SU-DHL-6 (cell line): ENCODE data around the gene DDX5.

Experiments used
- H2AFZ ChIP-seq: fragments of 200-600 bp; sonication (generic); 2 replicates; pipeline ENCODE4 v1.6.1; 2014; ENCODE audit warnings: low read depth, mild to moderate bottlenecking, moderate library complexity, mixed read lengths, antibody characterized with exemption, low read length; ENCODE audit not compliant: severe bottlenecking
- H3F3A ChIP-seq: fragments of 200-600 bp; shearing (Covaris generic); 2 replicates; pipeline ENCODE4 v1.6.0; 2016; ENCODE audit warnings: antibody characterized with exemption, mild to moderate bottlenecking; ENCODE audit not compliant: insufficient read depth
- H3K27ac ChIP-seq: fragments of 200-600 bp; sonication (generic); 2 replicates; pipeline ENCODE4 v1.5.1; 2016; ENCODE audit warnings: low read depth, mild to moderate bottlenecking, low read length, moderate library complexity, mixed read lengths
- H3K27me3 ChIP-seq: fragments of 200-600 bp; sonication (generic), shearing (Covaris generic); 2 replicates; pipeline ENCODE4 v1.6.0; 2014; ENCODE audit warnings: mild to moderate bottlenecking, low read length
- H3K36me3 ChIP-seq: fragments of 200-600 bp; sonication (generic); 2 replicates; pipeline ENCODE4 v1.6.1; 2014; ENCODE audit warnings: mild to moderate bottlenecking, low read length, mixed read lengths
- H3K4me2 ChIP-seq: fragments of 300-600, 200-600 bp; shearing (Covaris generic), sonication (generic); 2 replicates; pipeline ENCODE4 v1.6.0; 2014; ENCODE audit warnings: low read length, low read depth, mild to moderate bottlenecking; ENCODE audit not compliant: poor library complexity, severe bottlenecking
- H3K4me3 ChIP-seq: fragments of 200-600 bp; sonication (generic); 2 replicates; pipeline ENCODE4 v1.5.1; 2014; ENCODE audit warnings: antibody characterized with exemption, low read length, mild to moderate bottlenecking, mixed read lengths; ENCODE audit not compliant: insufficient read depth, poor library complexity, severe bottlenecking
- H3K79me2 ChIP-seq: fragments of 200-600 bp; sonication (generic); 2 replicates; pipeline ENCODE4 v1.6.1; 2014; ENCODE audit warnings: mild to moderate bottlenecking, low read length, moderate library complexity; ENCODE audit not compliant: insufficient read depth
- H3K9ac ChIP-seq: fragments of 200-600 bp; sonication (generic); 2 replicates; pipeline ENCODE4 v1.7.0; 2014; ENCODE audit warnings: mild to moderate bottlenecking, low read length
- H3K9me2 ChIP-seq: fragments of 200-600 bp; sonication (generic); replicated peaks from 2 replicates; pipeline ENCODE4 v1.6.1; 2014; ENCODE audit warnings: low read length; ENCODE audit not compliant: insufficient read depth
- H3K9me3 ChIP-seq: fragments of 200-600 bp; sonication (generic); 2 replicates; pipeline ENCODE4 v1.6.1; 2014; ENCODE audit warnings: low read length, mixed read lengths; ENCODE audit not compliant: insufficient read depth
- H4K20me1 ChIP-seq: fragments of 200-600 bp; sonication (generic); 2 replicates; pipeline ENCODE4 v1.6.1; 2014; ENCODE audit warnings: low read depth, mild to moderate bottlenecking, antibody characterized with exemption, low read length, moderate library complexity, mixed read lengths
- EZH2phosphoT487 ChIP-seq: fragments of 200-600 bp; sonication (generic), shearing (Covaris generic); conservative IDR thresholded peaks from 2 replicates; pipeline ENCODE4 v1.6.1; 2018; ENCODE audit warnings: mild to moderate bottlenecking, antibody characterized with exemption, low read length, moderate library complexity, mixed read lengths
- TF ChIP-seq, protein P1 (sequence below): fragments of 200-600 bp; sonication (generic); IDR thresholded peaks from one replicate; pipeline ENCODE4 v1.5.1; 2017; ENCODE audit warnings: antibody characterized with exemption, mild to moderate bottlenecking, low read length, moderate library complexity; ENCODE audit not compliant: insufficient read depth, poor library complexity, severe bottlenecking

The DDX5 gene

DNA sequence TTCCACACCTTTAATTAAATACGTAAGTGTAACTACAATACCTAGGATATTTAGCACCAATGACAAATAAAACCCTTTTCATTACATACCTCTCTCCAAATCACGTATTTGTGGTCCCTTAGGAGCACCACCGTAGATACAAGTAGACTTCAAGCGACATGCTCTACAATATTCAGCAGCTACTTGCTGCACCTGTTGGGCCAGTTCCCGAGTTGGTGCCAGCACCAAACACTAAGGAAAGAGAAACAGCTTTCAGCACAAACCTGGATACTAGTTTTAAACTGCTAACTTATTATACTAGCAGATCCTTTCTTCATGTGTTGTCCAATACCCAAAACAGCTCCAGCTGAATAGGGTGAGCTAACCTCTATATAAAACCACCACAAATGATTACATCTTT, 2.7 kb downstream of the DDX5 start:
- no peak overlapping the region for H3K27ac ChIP-seq
- no peak overlapping the region for H3K9ac ChIP-seq
- TF ChIP-seq, protein P1, sequence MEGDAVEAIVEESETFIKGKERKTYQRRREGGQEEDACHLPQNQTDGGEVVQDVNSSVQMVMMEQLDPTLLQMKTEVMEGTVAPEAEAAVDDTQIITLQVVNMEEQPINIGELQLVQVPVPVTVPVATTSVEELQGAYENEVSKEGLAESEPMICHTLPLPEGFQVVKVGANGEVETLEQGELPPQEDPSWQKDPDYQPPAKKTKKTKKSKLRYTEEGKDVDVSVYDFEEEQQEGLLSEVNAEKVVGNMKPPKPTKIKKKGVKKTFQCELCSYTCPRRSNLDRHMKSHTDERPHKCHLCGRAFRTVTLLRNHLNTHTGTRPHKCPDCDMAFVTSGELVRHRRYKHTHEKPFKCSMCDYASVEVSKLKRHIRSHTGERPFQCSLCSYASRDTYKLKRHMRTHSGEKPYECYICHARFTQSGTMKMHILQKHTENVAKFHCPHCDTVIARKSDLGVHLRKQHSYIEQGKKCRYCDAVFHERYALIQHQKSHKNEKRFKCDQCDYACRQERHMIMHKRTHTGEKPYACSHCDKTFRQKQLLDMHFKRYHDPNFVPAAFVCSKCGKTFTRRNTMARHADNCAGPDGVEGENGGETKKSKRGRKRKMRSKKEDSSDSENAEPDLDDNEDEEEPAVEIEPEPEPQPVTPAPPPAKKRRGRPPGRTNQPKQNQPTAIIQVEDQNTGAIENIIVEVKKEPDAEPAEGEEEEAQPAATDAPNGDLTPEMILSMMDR = no peak
- TF ChIP-seq EZH2phosphoT487 = no peak
- H3K4me3 ChIP-seq = no peak overlapping the region
- H3K4me2 ChIP-seq = no peak overlapping the region
- no peaks in the 10 kb centered on the region for H3K27me3 ChIP-seq
- H3K9me2 ChIP-seq = no peaks in the 10 kb centered on the region
- no peaks in the 10 kb centered on the region for H3K9me3 ChIP-seq
- peaks cover 63% of the 10 kb centered on the region for H4K20me1 ChIP-seq
- no peak overlapping the region for H2AFZ ChIP-seq
- peaks cover 67% of the 10 kb centered on the region for H3K36me3 ChIP-seq
- peaks cover 72% of the 10 kb centered on the region for H3K79me2 ChIP-seq
- peaks cover 73% of the 10 kb centered on the region for H3F3A ChIP-seq

DNA sequence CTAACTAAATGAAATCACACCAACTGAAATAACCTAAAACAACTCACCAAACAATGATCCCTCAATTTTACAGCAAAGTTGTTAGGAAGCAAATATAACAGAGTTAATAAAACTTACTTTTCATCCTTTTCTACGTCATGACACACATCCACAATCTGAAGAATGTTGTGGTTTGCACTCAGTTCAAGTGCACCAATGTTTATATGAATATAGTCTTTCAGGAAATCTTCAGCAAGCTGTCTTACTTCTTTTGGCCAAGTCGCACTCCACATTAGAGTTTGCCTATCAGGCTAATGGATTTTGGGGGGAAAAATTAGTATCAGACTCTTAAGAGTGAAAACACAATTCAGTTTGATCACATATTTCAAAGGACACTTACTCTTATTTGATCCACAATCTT, 3.3 kb downstream of the DDX5 start:
- H3K9ac ChIP-seq = no peak overlapping the region
- no peaks in the 10 kb centered on the region for H3K9me3 ChIP-seq
- peaks cover 67% of the 10 kb centered on the region for H3K79me2 ChIP-seq
- H2AFZ ChIP-seq = no peak overlapping the region
- no peak for TF ChIP-seq EZH2phosphoT487
- TF ChIP-seq, protein P1 = no peak
- H3K36me3 ChIP-seq = peaks cover 67% of the 10 kb centered on the region
- H3K4me3 ChIP-seq = no peak overlapping the region
- H3K27ac ChIP-seq = no peak overlapping the region
- no peaks in the 10 kb centered on the region for H3K27me3 ChIP-seq
- H3K4me2 ChIP-seq = no peak overlapping the region
- no peaks in the 10 kb centered on the region for H3K9me2 ChIP-seq
- H3F3A ChIP-seq = peaks cover 79% of the 10 kb centered on the region
- H4K20me1 ChIP-seq = peaks cover 60% of the 10 kb centered on the region

DNA sequence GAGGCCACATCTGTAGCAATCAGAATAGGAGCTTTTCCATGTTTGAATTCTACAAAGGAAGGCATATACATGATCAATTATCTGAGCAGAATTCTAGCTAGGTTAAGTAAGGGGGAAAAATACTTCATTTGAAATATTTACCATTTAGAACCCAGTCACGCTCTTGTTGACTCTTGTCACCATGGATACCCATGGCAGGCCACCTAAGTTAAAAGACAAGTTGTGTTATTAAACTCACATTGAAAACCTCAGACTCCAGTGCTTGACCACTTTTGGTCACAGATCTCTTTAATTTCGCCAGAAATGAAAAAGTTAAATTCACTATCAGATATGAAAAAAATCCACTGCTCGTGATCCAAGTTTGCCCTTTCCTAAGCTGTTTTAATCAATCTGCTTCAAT, 4.1 kb downstream of the DDX5 start:
- Histone ChIP-seq H2AFZ (no peak overlapping the region), H4K20me1 (peaks cover 56% of the 10 kb centered on the region), H3K27me3 (no peaks in the 10 kb centered on the region), H3K9me3 (no peaks in the 10 kb centered on the region), H3K9me2 (no peaks in the 10 kb centered on the region), H3K9ac (no peak overlapping the region), H3K27ac (no peak overlapping the region), H3K36me3 (peaks cover 67% of the 10 kb centered on the region), H3K4me2 (no peak overlapping the region), H3F3A (peaks cover 87% of the 10 kb centered on the region), H3K4me3 (no peak overlapping the region), H3K79me2 (peaks cover 59% of the 10 kb centered on the region)
- TF ChIP-seq EZH2phosphoT487 = no peak
- TF ChIP-seq, protein P1 = no peak
